Peyer's patch (tissue), 4 donors: ENCODE data around the gene PTPRC. TPM values are rescaled to one million over a fixed set of nuclear protein-coding genes. Genes with fewer than 3 reads are reported as not detected.

Experiments used
- DNase-seq, 3 donors: peaks; one replicate each; pipeline ENCODE4 v3.0.0-alpha.2; 2017 to 2019
- H3K27ac ChIP-seq, 4 donors: fragments of 200-600 bp; sonication (generic); one replicate each; pipeline ENCODE4 v1.5.1; 2016 to 2019
- H3K27me3 ChIP-seq, 2 donors: fragments of 200-600 bp; sonication (generic); one replicate each; pipeline ENCODE4 v1.5.1; 2019
- H3K36me3 ChIP-seq, 3 donors: fragments of 200-600 bp; sonication (generic); one replicate each; pipeline ENCODE4 v1.5.1; 2016 to 2019
- H3K4me1 ChIP-seq, 4 donors: fragments of 200-600 bp; sonication (generic); one replicate each; pipeline ENCODE4 v1.5.1; 2016 to 2019
- H3K4me3 ChIP-seq, 4 donors: fragments of 200-600 bp; sonication (generic); 1 replicate in 3 of 4; 2 replicates in 1 of 4; pipeline ENCODE4 v1.5.1; 2016 to 2019; ENCODE audit warnings: mild to moderate bottlenecking in 1 of 4
- H3K9me3 ChIP-seq, 4 donors: fragments of 200-600 bp; sonication (generic); one replicate each; pipeline ENCODE4 v1.5.1; 2016 to 2019; ENCODE audit warnings: mild to moderate bottlenecking in 1 of 4
- POLR2A ChIP-seq, 2 donors: fragments of 450-650 bp; IDR thresholded peaks; one replicate each; pipeline ENCODE4 v1.5.1; 2017; ENCODE audit warnings: antibody characterized with exemption in 2 of 2, mild to moderate bottlenecking in 2 of 2, moderate library complexity in 2 of 2
- total RNA-seq, 4 donors: library from RNA; depleted of rRNA; stranded (reverse); fragments of >200 nt; gene quantifications; one replicate each; pipeline ENCODE4 v1.1.0, GENCODE V29; 2016
- TF ChIP-seq, protein P1 (sequence below), 6 experiments: fragments of 450-650 bp in 4 of 6; fragments of 200-600 bp in 2 of 6; sonication (generic) in 1 of 6; IDR thresholded peaks; one replicate each; pipeline ENCODE4 v1.5.1; 2017 to 2019; ENCODE audit warnings: antibody characterized with exemption in 6 of 6, mild to moderate bottlenecking in 3 of 6, moderate library complexity in 1 of 6

The PTPRC gene
- total RNA-seq, 4 donors from 2014 or later = 13.3 to 127 (median 22.1) TPM

DNA sequence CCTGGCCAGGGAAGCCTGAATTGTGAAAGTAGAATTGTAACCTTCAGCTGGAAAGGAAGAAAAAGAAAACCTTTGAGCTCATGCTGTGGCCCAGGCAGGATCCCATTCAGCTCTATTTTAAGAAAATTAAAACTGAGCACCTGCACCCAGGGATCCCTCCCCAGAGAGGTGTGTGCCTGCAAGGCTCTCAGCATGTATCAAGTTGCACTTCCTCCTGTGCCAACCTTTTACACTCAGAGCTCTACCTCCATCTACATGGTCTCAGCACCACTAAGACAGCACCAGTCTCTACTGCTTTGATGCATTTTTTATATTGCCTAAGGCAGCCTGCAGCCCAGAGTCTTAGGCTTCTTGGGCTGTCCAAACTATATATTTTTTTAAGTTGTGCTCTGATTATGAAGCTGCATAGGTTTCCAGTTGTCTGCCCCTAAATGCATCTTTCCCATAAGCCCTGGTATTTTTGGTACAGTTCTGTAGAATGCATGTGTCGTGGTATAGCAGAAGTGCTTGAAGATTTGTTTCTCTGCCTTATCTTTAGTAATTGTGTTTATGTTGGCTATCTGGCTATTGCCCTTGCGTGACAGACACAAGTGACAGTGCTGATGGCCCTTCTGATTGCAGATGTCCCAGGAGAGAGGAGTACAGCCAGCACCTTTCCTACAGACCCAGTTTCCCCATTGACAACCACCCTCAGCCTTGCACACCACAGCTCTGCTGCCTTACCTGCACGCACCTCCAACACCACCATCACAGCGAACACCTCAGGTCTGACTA lies 63.1 kb downstream of the PTPRC start:
- no peaks in the 10 kb centered on the region for H3K36me3 ChIP-seq
- H3K4me3 ChIP-seq = no peak overlapping the region
- H3K9me3 ChIP-seq = no peaks in the 10 kb centered on the region
- no peak overlapping the region for H3K27ac ChIP-seq
- no peaks in the 10 kb centered on the region for H3K4me1 ChIP-seq
- H3K27me3 ChIP-seq = no peaks in the 10 kb centered on the region
- TF ChIP-seq POLR2A (IDR thresholded peaks at IDR 0.05) = no peak
- TF ChIP-seq, protein P1, sequence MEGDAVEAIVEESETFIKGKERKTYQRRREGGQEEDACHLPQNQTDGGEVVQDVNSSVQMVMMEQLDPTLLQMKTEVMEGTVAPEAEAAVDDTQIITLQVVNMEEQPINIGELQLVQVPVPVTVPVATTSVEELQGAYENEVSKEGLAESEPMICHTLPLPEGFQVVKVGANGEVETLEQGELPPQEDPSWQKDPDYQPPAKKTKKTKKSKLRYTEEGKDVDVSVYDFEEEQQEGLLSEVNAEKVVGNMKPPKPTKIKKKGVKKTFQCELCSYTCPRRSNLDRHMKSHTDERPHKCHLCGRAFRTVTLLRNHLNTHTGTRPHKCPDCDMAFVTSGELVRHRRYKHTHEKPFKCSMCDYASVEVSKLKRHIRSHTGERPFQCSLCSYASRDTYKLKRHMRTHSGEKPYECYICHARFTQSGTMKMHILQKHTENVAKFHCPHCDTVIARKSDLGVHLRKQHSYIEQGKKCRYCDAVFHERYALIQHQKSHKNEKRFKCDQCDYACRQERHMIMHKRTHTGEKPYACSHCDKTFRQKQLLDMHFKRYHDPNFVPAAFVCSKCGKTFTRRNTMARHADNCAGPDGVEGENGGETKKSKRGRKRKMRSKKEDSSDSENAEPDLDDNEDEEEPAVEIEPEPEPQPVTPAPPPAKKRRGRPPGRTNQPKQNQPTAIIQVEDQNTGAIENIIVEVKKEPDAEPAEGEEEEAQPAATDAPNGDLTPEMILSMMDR (IDR thresholded peaks at IDR 0.05) = no peak
- no peak for DNase-seq

DNA sequence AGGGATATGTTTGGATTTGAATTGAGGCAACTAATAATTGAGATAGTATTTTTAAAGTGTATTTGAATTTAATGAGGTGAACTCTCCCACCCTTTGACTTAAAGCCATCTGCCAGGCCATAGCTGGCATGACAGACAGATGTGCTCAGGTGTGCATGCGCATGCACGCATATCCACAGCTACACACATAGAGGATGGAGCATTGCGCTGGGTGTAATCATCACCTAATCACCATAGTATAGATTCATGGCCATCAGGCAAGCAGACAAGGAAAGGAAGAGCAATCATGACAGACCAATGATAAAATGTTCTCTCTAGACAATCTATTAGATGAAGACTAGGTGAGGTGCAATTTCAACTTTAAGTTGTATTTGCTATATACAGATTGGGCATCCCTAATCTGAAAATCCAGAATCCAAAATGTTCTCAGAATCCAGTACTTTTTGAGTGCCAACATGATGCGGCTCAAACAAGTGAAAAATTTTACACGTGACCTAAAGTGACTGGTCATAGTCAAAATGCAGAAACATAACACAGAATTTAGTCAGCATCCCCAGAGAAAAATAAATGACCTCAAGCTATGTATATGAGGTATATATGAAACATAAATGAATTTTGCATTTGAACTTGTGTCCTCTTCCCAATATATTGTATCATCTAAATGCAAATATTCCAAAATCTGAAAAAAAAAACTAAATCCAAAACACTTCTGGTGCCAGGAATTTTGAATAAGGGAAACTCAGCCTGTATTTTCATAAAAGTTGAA lies 70.1 kb downstream of the PTPRC start:
- DNase-seq = no peak
- Histone ChIP-seq H3K27me3 (no peaks in the 10 kb centered on the region), H3K36me3 (no peaks in the 10 kb centered on the region), H3K9me3 (no peaks in the 10 kb centered on the region), H3K27ac (no peak overlapping the region), H3K4me3 (no peak overlapping the region), H3K4me1 (no peaks in the 10 kb centered on the region)
- TF ChIP-seq POLR2A (IDR thresholded peaks at IDR 0.05) = no peak
- TF ChIP-seq, protein P1 (IDR thresholded peaks at IDR 0.05) = no peak

GRCh38 chr1:198711837-198712236 lies 73.0 kb downstream of the PTPRC start:
- Histone ChIP-seq H3K4me3 (no peak overlapping the region), H3K36me3 (no peaks in the 10 kb centered on the region), H3K27me3 (no peaks in the 10 kb centered on the region), H3K9me3 (no peaks in the 10 kb centered on the region), H3K4me1 (no peaks in the 10 kb centered on the region), H3K27ac (no peak overlapping the region)
- DNase-seq = no peak
- TF ChIP-seq, protein P1 (IDR thresholded peaks at IDR 0.05) = no peak
- no peak for TF ChIP-seq POLR2A (IDR thresholded peaks at IDR 0.05)

DNA sequence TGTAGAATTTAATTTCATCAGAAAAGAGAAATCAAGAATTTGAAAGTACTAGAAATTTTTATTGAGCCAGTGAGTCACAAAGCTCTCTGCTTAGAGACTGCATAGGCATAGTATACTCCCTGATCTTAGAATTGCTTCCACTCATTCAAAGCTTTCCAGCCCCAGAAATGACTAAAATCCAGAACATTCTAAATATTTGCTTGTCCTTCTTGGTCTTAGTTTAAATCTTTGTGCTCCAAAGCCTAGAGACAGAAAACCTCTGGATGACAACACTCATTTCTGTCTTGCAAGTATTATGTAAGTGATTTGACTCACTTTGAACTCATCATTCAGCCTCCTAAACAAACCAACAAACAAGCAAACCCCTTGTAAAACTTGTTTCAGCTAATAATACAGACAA lies 74.2 kb downstream of the PTPRC start:
- H3K9me3 ChIP-seq = no peaks in the 10 kb centered on the region
- no peak overlapping the region for H3K27ac ChIP-seq
- H3K27me3 ChIP-seq = no peaks in the 10 kb centered on the region
- TF ChIP-seq, protein P1 (IDR thresholded peaks at IDR 0.05) = no peak
- no peak for TF ChIP-seq POLR2A (IDR thresholded peaks at IDR 0.05)
- DNase-seq = no peak
- H3K4me3 ChIP-seq = no peak overlapping the region
- no peaks in the 10 kb centered on the region for H3K4me1 ChIP-seq
- no peaks in the 10 kb centered on the region for H3K36me3 ChIP-seq

- Histone ChIP-seq H3K9me3 (no peaks in the 10 kb centered on the region), H3K4me1 (no peaks in the 10 kb centered on the region)
- TF ChIP-seq, protein P1 (IDR thresholded peaks at IDR 0.05) = no peak
- TF ChIP-seq POLR2A (IDR thresholded peaks at IDR 0.05) = no peak
Measured at GRCh38 chr1:198714271-198714670, 75.4 kb downstream of the PTPRC start.

More at GRCh38 chr1:198714271-198714670, 75.4 kb downstream of the PTPRC start:
- Histone ChIP-seq H3K27ac (no peak overlapping the region), H3K27me3 (no peaks in the 10 kb centered on the region), H3K36me3 (no peaks in the 10 kb centered on the region), H3K4me3 (no peak overlapping the region)
- no peak for DNase-seq
